GM21723 (cell line): ENCODE data around the gene XYLT2.

Source experiments
- ATAC-seq: cut with Tn5 transposase; IDR thresholded peaks from one replicate; pipeline ENCODE4 v1.9.1; 2021; ENCODE audit warnings: mild to moderate bottlenecking, moderate library complexity; ENCODE audit not compliant: unreplicated experiment

XYLT2 gene

GRCh38 chr17:50348522-50349242 lies 2.8 kb downstream of the XYLT2 start:
- ATAC-seq = no peak

DNA sequence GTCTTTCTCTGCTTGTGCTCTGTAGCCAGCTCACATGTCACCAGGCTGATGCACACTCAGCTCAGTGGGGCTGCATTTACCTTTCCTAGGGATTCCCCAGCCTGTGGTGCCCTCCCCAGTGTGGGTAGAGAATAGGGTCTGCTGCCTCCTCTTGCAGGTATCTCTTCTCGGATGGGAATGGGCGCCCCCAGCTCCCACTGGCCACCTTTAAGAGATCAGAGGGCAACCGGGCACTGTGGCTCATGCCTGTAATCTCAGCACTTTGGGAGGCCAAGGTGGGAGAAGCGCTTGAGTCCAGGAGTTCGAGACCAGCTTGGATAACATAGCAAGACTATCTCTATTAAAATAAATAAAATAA lies 3.3 kb downstream of the XYLT2 start:
- ATAC-seq = no peak

GRCh38 chr17:50350733-50351132 lies 4.8 kb downstream of the XYLT2 start:
- ATAC-seq = no peak

DNA sequence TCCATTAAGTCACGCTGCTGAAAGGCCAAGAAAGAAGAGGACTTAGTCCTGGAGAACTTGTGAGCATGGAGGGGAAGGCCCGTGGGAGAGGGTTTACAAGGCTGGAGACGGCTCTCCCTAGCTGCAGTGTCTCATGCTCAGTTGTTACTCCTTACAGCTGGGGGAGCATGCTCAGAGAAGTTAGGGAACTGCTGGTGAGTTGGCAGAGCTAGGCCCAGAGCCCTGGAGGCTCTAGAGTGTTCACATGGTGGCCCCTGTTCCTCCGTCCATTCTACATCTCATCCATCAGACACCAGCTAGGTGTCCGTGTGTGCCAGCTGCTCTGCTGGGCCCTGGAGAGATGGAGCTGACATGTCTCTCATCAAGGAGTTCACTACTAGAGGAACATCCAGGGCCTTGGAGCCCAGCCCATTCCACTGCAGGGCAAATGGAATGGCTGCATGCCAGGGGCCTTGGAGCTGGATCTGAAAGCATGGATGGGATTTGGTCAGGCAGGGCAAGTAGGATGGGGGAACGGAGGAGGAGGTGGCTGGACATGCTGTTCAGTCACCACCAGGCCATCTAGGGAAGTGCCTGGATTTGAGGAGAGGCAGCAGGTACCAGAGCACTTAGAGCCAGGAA lies 6.3 kb downstream of the XYLT2 start:
- no peak for ATAC-seq

DNA sequence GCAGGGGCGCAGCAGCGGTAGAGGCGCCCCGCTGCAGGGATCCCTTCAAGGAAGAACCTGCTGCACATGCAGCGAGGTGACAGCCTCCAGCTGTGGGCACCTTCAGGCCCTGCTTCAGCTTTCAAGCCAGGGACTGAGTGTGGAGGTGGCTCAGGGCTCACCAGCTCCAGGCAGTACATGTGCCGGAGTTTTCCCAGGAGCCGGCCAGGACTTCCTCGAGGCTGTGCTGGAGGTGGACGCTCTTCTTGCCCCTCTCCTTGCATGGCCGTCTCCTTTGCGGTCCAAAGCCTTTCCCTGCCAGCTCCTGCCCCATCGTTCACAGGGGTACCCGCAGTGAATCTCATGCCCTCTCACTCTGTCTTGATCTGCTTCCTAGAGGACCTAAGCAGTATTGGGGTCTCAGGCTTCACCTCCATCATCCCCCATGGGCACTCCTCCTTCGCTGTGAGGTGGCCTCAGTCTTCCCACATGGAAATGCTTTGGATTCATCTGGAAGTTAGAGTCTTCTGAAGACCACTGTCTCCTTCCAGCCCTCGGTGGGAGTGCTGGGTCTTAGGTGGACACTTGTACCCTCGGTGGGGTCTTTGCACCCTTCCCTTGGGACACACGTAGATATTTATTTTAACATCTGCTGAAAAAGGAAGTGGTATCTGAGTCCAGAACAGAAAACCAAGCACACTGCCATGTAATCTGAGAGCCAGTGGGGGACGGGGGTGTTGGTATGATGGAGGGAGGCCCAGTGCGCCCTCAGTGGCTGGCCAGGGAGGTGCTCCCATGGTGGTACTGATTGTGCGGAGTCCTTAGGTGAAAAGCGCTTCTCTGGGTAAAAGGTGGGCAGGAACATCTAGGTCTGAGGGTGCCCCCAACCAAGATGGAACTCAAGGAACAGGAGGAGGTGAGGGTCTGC lies 7.0 kb downstream of the XYLT2 start:
- ATAC-seq = no peak

DNA sequence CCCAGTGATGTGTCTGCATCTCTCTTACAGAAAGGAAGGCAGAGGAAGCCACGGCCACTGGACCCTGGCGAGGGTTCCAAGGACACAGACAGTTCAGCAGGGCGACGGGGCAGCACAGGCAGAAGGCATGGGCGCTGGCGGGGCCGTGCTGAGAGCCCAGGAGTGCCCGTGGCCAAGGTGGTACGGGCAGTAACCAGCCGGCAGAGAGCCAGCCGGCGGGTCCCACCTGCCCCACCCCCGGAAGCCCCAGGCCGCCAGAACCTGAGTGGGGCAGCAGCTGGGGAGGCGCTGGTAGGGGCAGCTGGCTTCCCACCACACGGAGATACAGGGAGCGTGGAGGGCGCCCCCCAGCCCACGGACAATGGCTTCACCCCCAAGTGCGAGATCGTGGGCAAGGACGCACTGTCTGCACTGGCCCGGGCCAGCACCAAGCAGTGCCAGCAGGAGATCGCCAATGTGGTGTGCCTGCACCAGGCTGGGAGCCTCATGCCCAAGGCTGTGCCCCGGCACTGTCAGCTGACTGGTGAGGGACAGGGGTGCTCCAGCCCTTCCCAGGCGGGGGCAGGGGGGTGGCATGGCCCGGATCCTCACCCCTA lies 7.8 kb downstream of the XYLT2 start:
- ATAC-seq = no peak

DNA sequence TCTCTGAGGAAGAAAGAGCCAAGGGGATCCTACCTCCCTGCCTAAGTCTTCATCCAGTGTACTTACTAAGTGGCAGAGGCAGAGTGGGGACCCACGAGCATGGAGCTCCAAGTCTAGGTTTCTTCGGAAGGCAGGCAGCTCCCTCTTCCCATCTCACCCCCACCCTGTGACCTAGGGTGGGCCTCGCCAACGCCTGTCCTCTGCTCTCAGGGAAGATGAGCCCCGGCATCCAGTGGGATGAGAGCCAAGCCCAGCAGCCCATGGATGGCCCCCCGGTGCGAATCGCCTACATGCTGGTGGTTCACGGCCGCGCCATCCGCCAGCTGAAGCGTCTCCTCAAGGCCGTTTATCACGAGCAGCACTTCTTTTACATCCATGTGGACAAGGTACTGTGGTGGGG lies 8.3 kb downstream of the XYLT2 start:
- ATAC-seq = no peak

- no peak for ATAC-seq
These were observed 8.8 kb downstream of the XYLT2 start for GRCh38 chr17:50354776-50355175.

DNA sequence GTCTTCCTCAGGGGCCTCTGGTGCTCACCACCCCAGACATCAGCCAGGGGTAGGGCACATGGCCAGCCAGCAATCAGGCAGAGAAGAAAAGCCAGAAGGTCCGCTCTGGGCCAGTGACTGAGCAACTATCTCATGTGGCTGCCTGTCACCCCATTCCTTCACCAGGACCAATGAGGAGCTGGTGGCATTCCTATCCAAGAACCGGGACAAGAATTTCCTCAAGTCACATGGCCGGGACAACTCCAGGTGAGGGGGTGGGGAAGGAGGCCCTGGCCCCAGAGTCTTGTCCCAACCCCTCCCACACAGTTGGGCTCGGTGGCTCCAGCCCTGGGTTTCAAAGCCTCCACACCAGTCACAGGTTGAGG lies 9.4 kb downstream of the XYLT2 start:
- no peak for ATAC-seq

DNA sequence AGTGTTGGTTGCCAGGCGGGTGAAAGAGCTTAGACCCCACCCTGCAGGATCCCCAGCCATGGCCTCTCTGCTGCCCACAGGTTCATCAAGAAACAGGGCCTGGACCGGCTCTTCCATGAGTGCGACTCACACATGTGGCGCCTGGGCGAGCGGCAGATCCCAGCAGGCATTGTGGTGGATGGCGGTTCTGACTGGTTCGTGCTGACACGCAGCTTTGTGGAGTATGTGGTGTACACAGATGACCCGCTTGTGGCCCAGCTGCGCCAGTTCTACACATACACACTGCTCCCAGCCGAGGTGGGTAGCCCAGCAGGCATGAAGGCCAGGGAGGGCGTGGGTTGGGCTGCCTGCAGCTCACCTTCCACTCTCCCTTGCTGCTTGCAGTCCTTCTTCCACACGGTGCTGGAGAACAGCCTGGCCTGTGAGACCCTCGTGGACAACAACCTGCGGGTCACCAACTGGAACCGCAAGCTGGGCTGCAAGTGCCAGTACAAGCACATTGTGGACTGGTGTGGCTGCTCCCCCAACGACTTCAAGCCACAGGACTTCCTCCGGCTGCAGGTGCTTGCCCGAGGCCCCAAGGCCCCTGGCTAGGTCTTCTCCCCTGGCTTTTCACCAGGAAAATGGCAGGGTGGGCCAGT lies 9.9 kb downstream of the XYLT2 start:
- no peak for ATAC-seq

DNA sequence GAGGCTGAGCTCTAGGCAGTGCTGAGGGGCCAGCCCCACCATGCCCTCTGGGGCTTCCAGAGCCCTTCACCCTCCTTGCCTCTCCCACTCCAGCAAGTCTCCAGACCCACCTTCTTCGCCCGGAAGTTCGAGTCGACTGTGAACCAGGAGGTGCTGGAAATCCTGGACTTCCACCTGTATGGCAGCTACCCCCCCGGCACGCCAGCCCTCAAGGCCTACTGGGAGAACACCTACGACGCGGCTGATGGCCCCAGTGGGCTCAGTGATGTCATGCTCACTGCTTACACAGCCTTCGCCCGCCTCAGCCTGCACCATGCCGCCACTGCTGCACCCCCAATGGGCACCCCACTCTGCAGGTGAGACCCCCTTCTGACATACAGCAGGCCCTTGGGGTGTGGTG lies 10.5 kb downstream of the XYLT2 start:
- no peak for ATAC-seq

DNA sequence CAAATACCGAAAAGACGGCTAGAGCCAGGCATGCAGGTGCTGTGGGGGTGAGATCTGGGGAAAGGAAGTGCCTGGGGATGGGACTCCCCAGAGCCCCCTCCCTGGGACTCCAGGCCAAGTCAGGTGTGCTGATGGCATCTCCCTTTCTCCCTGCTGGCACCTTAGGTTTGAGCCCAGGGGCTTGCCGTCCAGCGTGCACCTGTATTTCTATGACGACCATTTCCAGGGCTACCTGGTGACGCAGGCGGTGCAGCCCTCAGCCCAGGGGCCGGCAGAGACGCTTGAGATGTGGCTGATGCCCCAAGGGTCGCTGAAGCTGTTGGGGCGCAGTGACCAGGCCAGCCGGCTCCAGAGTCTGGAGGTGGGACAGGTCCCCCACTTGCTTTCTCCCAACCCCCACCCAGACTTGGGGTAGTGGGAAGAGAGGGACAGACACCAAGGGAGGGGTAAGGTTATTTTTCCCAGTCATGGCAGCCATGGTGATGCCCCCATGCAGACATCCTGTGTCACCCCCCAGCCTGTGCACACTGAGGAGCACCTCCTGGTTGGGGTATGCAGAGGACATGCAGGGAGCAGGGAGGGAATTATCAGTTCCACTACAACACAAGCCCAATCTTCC lies 11.1 kb downstream of the XYLT2 start:
- ATAC-seq = no peak

- no peak for ATAC-seq
These were observed 12.3 kb downstream of the XYLT2 start for GRCh38 chr17:50358177-50358576.

DNA sequence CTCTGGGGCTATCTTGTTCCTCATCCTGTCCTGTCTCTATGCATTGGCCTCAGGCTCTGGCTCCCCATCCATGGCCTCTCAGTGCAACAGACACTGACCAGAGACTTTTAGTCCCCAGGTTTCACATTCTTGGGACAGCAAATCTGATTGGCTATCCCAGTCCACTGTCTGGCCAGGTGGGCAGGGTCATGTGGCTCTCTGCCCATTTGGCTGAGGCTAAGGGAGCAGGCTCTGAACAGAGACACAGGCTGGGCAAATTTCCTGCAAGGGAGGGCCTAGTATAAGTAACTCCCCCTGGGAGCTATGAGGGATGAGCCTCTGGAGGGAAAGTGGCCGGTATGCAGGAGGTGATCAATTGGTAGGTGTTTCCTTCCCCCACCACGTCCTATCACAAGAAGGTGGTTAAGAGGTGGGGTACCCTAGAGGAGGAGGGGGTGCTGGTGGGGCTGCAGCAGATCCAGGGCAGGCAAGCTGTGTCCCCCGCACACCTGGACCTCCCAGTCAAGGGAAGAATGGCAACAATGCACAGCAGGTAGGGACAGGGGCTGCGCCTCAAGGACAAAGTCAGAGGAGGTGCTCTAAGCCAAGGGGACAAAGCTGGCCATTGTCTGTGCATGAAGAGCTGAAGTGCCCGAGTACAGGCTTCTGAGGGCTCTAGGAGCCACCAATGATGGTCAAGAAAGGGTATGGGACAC lies 13.2 kb downstream of the XYLT2 start:
- no peak for ATAC-seq

GRCh38 chr17:50359998-50360461 lies 14.1 kb downstream of the XYLT2 start:
- ATAC-seq = no peak

- ATAC-seq = no peak
These were observed 14.7 kb downstream of the XYLT2 start for GRCh38 chr17:50360486-50361115.

GRCh38 chr17:50361561-50362480 lies 15.9 kb downstream of the XYLT2 start:
- ATAC-seq = peak; percentile 69

DNA sequence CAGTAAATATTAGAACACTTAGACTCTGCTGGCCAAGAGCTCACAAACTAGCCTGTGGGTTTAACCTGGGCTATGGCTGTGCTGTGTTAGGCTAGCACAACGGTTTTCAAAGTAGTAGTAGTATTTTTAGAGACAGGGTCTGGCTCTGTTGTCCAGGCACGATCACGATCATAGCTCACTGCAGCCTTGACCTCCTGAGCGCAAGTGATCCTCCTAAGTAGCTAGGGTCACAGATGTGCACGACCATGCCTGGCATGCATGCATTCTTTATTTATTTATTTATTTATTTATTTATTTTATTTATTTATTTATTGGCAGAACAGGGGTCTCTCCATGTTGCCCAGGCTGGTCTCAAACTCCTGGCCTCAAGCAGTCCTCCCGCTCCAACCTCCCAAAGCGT lies 16.7 kb downstream of the XYLT2 start:
- no peak for ATAC-seq
